22Rv1 (cell line): ENCODE data around the gene GATB.

ENCODE experiments used
- ZFX ChIP-seq: fragments of 450-650 bp; IDR thresholded peaks from 2 replicates; pipeline ENCODE4 v1.6.1; 2017; ENCODE audit warnings: antibody characterized with exemption, borderline replicate concordance
- TF ChIP-seq, protein P1 (sequence below): fragments of 450-650 bp; IDR thresholded peaks from 2 replicates; pipeline ENCODE4 v1.5.1; 2017; ENCODE audit warnings: mild to moderate bottlenecking

DNA sequence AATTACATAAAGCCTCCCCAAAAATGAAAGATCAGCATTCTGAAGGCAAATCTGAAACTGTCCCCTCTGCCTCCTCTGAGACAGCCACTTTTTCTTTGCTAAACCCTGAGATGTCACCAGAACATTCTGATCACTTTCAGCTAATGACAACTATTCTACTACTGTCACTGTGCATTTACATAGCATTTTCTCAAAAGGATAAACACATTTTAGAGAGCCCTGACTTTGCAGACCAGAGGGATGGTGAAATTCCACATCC, 72.1 kb downstream of the GATB start:
- TF ChIP-seq, protein P1, sequence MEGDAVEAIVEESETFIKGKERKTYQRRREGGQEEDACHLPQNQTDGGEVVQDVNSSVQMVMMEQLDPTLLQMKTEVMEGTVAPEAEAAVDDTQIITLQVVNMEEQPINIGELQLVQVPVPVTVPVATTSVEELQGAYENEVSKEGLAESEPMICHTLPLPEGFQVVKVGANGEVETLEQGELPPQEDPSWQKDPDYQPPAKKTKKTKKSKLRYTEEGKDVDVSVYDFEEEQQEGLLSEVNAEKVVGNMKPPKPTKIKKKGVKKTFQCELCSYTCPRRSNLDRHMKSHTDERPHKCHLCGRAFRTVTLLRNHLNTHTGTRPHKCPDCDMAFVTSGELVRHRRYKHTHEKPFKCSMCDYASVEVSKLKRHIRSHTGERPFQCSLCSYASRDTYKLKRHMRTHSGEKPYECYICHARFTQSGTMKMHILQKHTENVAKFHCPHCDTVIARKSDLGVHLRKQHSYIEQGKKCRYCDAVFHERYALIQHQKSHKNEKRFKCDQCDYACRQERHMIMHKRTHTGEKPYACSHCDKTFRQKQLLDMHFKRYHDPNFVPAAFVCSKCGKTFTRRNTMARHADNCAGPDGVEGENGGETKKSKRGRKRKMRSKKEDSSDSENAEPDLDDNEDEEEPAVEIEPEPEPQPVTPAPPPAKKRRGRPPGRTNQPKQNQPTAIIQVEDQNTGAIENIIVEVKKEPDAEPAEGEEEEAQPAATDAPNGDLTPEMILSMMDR: no peak
- TF ChIP-seq ZFX: no peak
